Activated CD4-positive, alpha-beta T cell treated with anti-CD3 and anti-CD28 coated beads, Interleukin-2, Interleukin-6, amounts not matched to agents 100 ng/mL and 50 ng/mL, durations not matched to agents 16 hours and 8 hours (primary cell): ENCODE measurements around the gene MRPL34.

Experiments used
- DNase-seq: peaks from one replicate; pipeline ENCODE4 v3.0.0-alpha.2; 2020

The MRPL34 gene

DNA sequence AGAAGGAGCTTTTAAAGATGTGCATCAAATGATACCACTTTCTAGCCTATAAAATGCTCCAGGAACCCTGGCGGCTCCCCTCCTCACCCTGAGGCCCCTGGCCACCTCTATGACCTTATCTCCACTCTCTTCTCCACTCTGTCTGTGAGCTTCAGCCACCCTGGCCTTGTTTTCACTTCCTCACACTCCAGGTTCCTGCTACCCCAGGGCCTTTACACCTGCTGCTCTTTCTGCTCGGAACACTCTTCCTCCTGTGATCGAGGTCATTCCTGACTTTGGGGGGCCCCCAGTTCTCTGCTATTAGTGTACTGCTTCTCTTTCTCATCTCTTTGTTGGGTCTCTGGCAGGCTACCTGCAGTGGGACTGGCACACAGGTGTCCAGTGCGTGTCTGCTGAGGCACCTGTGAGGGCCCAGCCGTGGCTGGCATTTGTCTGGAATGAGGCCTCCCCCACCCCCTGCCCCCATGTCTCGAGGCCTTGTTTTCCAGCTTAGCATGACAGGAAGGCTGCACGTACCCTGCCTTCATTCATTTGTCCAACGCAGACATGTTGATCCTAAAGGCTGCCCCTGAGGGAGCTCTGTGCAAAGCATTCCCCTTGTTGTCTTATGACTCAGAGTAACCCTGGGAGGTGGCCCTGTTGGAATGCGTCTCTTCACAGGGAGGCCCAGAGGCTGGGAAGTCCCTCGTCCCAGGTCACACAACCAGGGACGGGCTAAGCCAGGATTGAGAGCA is 6.0 kb downstream of the MRPL34 start:
- no peak for DNase-seq

DNA sequence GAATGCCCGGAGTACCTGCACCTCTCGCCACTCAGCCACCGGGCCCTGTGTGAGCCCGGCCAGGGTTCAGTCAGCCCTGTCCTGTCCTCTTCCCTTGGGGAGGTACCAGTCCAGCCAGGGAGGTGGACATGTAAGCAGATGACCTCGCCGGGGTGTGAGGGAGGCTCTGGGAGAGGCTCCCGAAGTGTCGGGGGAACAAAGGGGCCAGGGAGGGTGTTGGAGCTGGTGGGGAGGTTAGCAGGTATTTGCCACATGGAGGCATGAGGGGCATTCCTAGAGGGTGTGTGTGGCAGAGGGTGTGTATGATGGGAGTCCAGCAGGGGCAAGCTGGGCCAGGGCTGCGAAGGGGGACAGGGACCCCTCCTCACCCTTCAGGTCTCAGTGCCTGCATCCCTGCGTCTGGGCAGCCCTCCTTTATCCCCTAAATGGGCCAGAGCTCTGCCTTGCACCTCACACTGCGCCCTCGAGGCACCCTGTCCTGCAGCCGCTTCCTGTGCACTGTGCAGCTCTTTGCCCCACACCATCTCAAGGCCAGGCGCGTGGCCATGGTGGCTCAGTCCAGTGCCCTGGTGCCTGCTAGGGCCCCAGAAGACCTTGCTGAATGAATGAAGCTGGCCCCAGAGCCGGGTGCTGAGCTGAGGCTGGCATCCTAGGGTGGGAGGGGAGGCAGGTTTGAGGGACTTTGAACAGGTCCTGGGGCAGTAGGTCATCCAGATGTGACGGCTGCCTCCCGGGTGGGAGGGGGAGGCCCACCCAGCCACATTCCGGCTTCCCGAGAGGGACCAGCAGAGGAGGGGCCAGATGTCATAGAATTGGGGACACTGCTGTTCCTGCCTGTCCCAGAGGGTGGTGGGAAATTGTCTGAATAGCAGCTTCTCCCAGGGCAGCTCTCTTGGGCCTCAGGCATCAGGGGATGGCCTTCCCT is 6.8 kb downstream of the MRPL34 start:
- no peak for DNase-seq

DNA sequence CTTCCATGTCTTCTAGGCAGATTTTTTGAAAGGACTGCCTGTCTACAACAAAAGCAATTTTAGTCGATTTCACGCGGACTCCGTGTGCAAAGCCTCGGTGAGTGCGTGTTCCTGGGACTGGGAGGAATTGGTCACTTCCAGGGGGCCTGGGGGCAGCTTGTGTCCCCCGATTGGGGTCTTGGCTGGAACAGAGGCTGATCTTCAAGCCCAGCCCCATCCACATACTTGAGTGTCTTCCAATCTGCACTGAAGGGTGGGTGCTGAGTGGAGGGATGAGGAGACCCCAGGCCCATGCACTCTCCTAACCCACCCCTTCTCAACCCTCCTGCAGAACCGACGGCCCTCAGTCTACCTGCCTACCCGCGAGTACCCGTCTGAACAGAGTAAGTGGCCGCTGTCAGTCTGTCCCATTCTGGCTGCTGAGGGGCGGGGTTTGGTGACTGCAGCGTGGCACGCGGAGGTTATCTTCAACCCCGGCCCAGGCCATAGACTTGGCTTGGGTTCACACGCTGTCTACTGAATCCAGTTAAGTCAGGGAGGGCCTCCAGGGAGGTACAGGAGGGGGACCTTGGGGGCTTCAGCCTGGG is 8.4 kb downstream of the MRPL34 start:
- no peak for DNase-seq

DNA sequence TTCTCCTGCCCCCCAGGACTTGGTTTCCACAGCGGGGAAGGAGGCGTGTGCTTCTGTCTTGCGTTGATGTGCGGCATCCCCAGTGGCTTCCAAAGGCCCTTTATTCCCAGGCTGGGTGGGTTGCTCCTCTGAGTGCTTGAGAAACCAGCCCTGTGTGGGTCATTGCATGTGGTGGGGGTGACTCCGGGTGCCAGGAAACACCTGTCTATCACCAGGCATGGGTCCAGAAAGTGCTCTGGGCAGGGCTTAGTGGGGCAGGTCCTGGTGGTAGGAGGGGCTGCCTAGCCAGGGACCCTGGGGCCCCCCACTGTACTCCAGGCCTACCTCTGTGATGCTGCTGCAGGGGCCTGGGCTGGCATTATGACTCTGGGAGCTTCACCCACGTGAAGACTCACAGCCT is 13.3 kb downstream of the MRPL34 start:
- DNase-seq, result no peak

DNA sequence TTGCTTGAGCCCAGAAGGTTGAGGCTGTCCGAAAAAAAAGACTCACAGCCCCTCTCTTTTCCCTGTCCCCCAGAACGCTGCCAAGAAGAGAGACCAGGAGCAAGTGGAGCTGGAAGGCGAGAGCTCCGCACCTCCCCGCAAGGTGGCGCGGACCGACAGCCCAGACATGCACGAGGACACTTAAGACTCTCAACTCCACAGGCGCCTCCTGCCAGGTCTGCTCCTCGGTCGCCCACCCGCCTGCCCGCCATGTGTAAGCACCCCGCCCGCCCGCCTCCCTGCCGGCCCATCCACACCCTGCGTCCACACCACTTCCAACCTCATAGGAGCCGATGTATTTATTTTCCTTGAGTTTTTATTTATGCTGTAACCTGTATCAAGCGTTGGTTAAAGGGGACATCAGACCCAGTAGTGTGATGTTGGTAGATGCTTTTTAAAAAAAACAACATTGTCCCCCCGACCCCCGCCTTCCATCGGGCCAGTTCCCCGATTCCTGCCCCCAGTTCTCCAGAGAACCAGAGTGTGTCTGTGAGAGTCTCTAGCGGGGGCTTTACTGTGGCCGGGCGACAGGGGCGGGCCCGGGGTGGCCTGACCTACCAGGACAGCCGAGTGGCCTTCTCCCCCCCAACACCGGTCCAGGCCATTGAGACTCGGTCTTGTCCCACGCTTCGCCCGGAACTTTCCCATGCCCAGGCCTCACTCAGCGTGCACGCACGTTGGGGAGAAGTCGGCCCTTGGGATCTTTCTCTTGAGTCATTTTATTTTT is 14.0 kb downstream of the MRPL34 start:
- no peak for DNase-seq

- DNase-seq, result no peak
Observed at GRCh38 chr19:17320435-17320834, 14.8 kb downstream of the MRPL34 start.

DNA sequence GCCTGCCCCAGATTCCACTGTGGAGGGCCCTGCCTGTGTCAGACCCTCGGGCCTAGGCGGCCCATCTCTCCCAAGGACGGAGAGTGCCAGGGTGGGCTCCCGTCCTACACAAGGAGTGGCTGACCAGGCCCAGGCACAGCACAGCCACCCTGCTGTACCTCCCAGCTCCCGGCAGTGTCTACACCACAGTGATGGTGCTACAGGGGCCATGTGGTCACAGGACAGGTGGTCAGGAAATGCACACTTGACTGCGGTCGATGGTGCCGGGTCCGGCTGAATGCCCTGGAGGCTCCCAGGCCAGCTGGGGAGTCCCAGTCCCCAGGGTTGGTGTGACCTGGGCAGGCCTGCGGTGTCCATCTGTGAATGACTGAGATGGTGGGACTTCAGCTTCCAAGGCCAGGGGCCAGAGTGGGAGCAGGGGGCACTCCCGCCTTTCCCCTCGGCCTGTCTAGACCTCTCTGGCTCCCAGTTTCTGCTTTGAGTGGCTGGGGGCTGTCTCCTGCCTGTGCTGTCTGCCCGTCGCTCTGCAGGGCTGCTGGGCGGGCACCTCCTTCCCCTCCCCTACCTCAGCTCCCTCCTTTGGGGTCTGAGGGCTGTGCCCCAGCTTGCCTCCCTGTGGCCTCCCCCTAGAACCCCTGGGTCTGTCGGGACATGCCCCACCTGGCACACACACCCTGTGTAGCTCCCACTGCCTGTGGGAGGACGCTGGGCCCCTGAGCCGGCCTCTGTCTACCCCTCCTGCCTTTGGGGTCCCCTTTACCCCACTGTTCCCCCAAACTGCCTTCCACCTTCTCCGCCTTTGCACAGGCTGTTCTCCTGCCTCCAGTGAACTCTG is 16.2 kb downstream of the MRPL34 start:
- DNase-seq, result no peak

GRCh38 chr19:17322854-17323253 is 17.2 kb downstream of the MRPL34 start:
- DNase-seq, result no peak

DNA sequence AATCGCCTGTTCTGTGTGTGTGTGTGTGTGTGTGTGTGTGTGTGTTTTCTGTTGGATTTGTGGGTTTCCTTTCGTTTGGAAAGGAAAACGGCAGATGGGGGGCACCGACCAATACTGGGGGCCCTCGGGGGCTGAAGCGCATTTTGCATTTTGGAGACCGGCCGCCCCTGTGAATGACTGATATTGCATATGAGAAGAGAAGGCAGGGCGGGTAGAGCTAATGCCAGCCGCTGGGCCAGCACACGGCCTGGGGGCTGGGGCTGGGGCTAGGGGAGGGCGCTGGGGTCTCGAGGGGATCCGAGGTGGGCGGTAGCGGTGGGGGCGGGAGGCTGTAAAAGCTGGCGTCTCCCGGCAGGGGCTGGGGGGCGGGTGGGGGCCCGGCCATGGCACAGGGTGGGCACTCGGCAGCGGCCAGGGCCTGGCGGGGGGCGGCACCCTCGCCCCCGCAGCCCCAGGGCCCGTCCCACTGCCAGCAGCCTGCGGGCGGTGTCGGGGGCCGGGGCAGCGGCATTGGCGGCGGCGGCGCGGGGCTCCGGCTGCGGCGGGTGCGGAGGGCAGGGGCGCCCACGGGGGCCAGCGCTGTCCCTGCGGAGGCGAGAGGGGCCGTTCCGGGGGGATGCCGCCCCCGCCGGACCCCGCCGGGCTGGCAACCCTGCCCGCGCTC is 17.8 kb downstream of the MRPL34 start:
- DNase-seq, result no peak

DNA sequence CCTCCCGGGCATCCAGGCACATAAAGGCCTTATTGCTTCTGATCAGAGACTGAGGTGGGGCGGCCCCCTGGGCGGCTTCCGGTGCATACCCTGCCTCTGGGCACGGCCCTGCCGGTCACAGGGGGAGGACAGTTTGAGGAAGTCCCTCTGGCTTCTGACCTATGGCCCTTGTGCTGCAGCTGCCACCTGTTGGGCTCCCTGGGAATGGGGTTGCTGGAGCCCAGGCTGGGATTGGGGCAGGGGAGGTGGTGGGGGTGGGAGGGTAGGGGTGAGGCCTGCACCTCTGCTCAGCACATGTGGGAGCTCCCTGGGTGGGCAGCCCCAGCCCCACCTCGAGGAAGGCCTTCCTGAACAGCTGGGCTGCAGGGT is 18.3 kb downstream of the MRPL34 start:
- no peak for DNase-seq

GRCh38 chr19:17324357-17325114 is 18.9 kb downstream of the MRPL34 start:
- no peak for DNase-seq

GRCh38 chr19:17325133-17325532 is 19.5 kb downstream of the MRPL34 start:
- no peak for DNase-seq

- DNase-seq, result no peak
Observed at GRCh38 chr19:17325881-17326594, 20.4 kb downstream of the MRPL34 start.

GRCh38 chr19:17326595-17326966 is 20.9 kb downstream of the MRPL34 start:
- DNase-seq, result no peak

DNA sequence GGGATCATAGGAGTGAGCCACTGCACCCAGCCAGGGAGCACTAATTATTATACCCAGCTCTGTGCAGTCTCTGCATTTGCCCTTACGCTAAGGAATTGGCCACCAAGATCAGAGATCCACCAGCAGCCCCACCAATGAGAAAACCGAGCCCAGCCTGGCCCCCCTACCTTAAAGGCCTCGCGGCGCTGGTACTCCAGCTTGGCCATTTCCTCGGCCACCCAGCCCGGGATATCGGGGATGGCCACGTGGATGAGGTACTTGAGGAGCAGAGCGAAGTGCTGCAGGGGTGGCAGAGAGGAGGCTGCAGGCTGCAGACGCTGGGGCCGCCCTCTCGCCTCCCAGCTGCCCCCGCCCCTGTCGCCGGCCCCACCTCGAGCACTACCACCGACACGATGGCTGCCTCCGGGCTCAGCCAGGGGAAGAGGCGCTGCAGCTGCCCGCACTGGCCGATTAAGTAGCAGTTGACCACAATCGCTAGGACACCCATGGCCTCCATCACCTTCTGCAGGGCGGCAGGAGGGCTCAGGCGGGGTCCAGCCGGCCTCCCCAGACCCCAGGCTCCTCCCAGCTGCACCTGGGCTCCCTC is 21.5 kb downstream of the MRPL34 start:
- DNase-seq, result no peak

GRCh38 chr19:17327654-17328516 is 22.2 kb downstream of the MRPL34 start:
- peak; percentile 51 for DNase-seq

- no peak for DNase-seq
Observed at GRCh38 chr19:17328517-17329365, 23.1 kb downstream of the MRPL34 start.
